Upper lobe of left lung (tissue), 4 donors: ENCODE results near the gene DNAJC3.

Source experiments
- CTCF ChIP-seq, 6 experiments: fragments of 450-650 bp in 4 of 6; fragments of 200-600 bp in 2 of 6; sonication (generic) in 2 of 6; IDR thresholded peaks; one replicate each; pipeline ENCODE4 v1.5.1; 2016 to 2019; ENCODE audit warnings: antibody characterized with exemption in 6 of 6
- POLR2AphosphoS5 ChIP-seq, 2 donors: sonication (generic); formaldehyde crosslinking; IDR thresholded peaks; one replicate each; pipeline ENCODE4 v1.5.1; 2017; ENCODE audit warnings: antibody characterized with exemption in 2 of 2

GRCh38 chr13:95707035-95707434, 30.1 kb downstream of the DNAJC3 start:
- TF ChIP-seq CTCF (IDR thresholded peaks at IDR 0.05) (no peak), POLR2AphosphoS5 (IDR thresholded peaks at IDR 0.05) (no peak)
